DOHH2 (cell line): ENCODE data around the gene ZFPL1.

Experiments
- H3F3A ChIP-seq: fragments of 200-600 bp; sonication (generic), shearing (Covaris generic); 2 replicates; pipeline ENCODE4 v1.6.0; 2016; ENCODE audit warnings: antibody characterized with exemption, mild to moderate bottlenecking; ENCODE audit not compliant: control insufficient read depth, insufficient read depth
- H3K27ac ChIP-seq: fragments of 200-600 bp; sonication (generic); 2 replicates; pipeline ENCODE4 v1.5.1; 2014; ENCODE audit warnings: low read depth, mild to moderate bottlenecking, low read length, moderate library complexity
- H3K27me3 ChIP-seq: fragments of 200-600 bp; sonication (generic); 2 replicates; pipeline ENCODE4 v1.6.1; 2014; ENCODE audit warnings: mild to moderate bottlenecking, low read length, mixed read lengths; ENCODE audit not compliant: control insufficient read depth
- H3K36me3 ChIP-seq: fragments of 200-600 bp; sonication (generic); 2 replicates; pipeline ENCODE4 v1.6.1; 2014; ENCODE audit warnings: mild to moderate bottlenecking, low read length, moderate library complexity, mixed read lengths; ENCODE audit not compliant: control insufficient read depth
- H3K4me1 ChIP-seq: fragments of 200-600 bp; sonication (generic); 2 replicates; pipeline ENCODE4 v1.6.1; 2014; ENCODE audit warnings: mild to moderate bottlenecking, low read length, mixed read lengths; ENCODE audit not compliant: control insufficient read depth
- H3K4me2 ChIP-seq: fragments of 200-600 bp; sonication (generic); 2 replicates; pipeline ENCODE4 v1.6.0; 2014; ENCODE audit warnings: mild to moderate bottlenecking, low read length, moderate library complexity
- H3K4me3 ChIP-seq: fragments of 200-600 bp; sonication (generic); 2 replicates; pipeline ENCODE4 v1.5.1; 2014; ENCODE audit warnings: mild to moderate bottlenecking, low read length, mixed read lengths
- H3K79me2 ChIP-seq: fragments of 200-600 bp; sonication (generic); 2 replicates; pipeline ENCODE4 v1.6.1; 2014; ENCODE audit warnings: mild to moderate bottlenecking, low read length, mixed read lengths; ENCODE audit not compliant: control insufficient read depth
- H3K9me2 ChIP-seq: fragments of 200-600 bp; sonication (generic); replicated peaks from 2 replicates; pipeline ENCODE4 v1.6.1; 2014; ENCODE audit warnings: mild to moderate bottlenecking, low read length, mixed read lengths; ENCODE audit not compliant: control insufficient read depth
- H3K9me3 ChIP-seq: fragments of 200-600 bp; sonication (generic); 2 replicates; pipeline ENCODE4 v1.6.1; 2014; ENCODE audit warnings: antibody characterized with exemption, low read length, mixed read lengths; ENCODE audit not compliant: control insufficient read depth, insufficient read depth
- H4K20me1 ChIP-seq: fragments of 200-600 bp; sonication (generic); 2 replicates; pipeline ENCODE4 v1.6.0; 2014; ENCODE audit warnings: low read depth, mild to moderate bottlenecking, antibody characterized with exemption, low read length, moderate library complexity; ENCODE audit not compliant: control insufficient read depth, insufficient read depth
- CTCF ChIP-seq: fragments of 200-600 bp; sonication (generic); IDR thresholded peaks from one replicate; pipeline ENCODE4 v1.5.1; 2014; ENCODE audit warnings: antibody characterized with exemption, mild to moderate bottlenecking, low read depth, low read length; ENCODE audit not compliant: poor library complexity, severe bottlenecking
- EZH2phosphoT487 ChIP-seq: fragments of 200-600 bp; sonication (generic); IDR thresholded peaks from 2 replicates; pipeline ENCODE4 v1.6.1; 2017; ENCODE audit warnings: borderline replicate concordance, mild to moderate bottlenecking, antibody characterized with exemption, low read length, moderate library complexity, mixed read lengths

The ZFPL1 gene

GRCh38 chr11:65063532-65063931 is 20.5 kb upstream of the ZFPL1 start:
- Histone ChIP-seq H3K4me2 (no peak overlapping the region), H3K9me3 (no peaks in the 10 kb centered on the region), H3K9me2 (no peaks in the 10 kb centered on the region), H3K27ac (no peak overlapping the region), H3F3A (no peaks in the 10 kb centered on the region), H3K27me3 (no peaks in the 10 kb centered on the region; the same call in 1 of the 2 replicates), H4K20me1 (no peaks in the 10 kb centered on the region), H3K79me2 (no peaks in the 10 kb centered on the region), H3K4me3 (no peak overlapping the region), H3K4me1 (peaks cover 12% of the 10 kb centered on the region), H3K36me3 (no peaks in the 10 kb centered on the region)
- TF ChIP-seq EZH2phosphoT487 = no peak
- no peak for TF ChIP-seq CTCF

GRCh38 chr11:65064847-65065240 is 19.2 kb upstream of the ZFPL1 start:
- H3K27me3 ChIP-seq = no peaks in the 10 kb centered on the region; the same call in 1 of the 2 replicates
- no peaks in the 10 kb centered on the region for H3K9me2 ChIP-seq
- no peaks in the 10 kb centered on the region for H3F3A ChIP-seq
- H3K4me3 ChIP-seq = no peak overlapping the region
- H3K9me3 ChIP-seq = no peaks in the 10 kb centered on the region
- no peak overlapping the region for H3K27ac ChIP-seq
- H4K20me1 ChIP-seq = no peaks in the 10 kb centered on the region
- H3K4me1 ChIP-seq = peaks cover 15% of the 10 kb centered on the region
- TF ChIP-seq CTCF (no peak), EZH2phosphoT487 (no peak)
- H3K79me2 ChIP-seq = no peaks in the 10 kb centered on the region
- no peak overlapping the region for H3K4me2 ChIP-seq
- H3K36me3 ChIP-seq = no peaks in the 10 kb centered on the region

- no peak overlapping the region for H3K4me2 ChIP-seq
- H3K27me3 ChIP-seq = no peaks in the 10 kb centered on the region
- no peaks in the 10 kb centered on the region for H3K79me2 ChIP-seq
- H3K9me2 ChIP-seq = no peaks in the 10 kb centered on the region
- TF ChIP-seq EZH2phosphoT487 = no peak
- no peak for TF ChIP-seq CTCF
- no peaks in the 10 kb centered on the region for H3F3A ChIP-seq
- no peaks in the 10 kb centered on the region for H4K20me1 ChIP-seq
- H3K4me1 ChIP-seq = peaks cover 8% of the 10 kb centered on the region
- H3K27ac ChIP-seq = no peak overlapping the region
- H3K4me3 ChIP-seq = no peak overlapping the region
- H3K9me3 ChIP-seq = no peaks in the 10 kb centered on the region
- no peaks in the 10 kb centered on the region for H3K36me3 ChIP-seq
Measured at GRCh38 chr11:65065851-65066250, 18.2 kb upstream of the ZFPL1 start.

GRCh38 chr11:65066315-65066714 is 17.7 kb upstream of the ZFPL1 start:
- Histone ChIP-seq H3K4me3 (no peak overlapping the region), H3K9me3 (no peaks in the 10 kb centered on the region), H3K27me3 (no peaks in the 10 kb centered on the region), H3K4me2 (no peak overlapping the region), H3K36me3 (no peaks in the 10 kb centered on the region), H3F3A (no peaks in the 10 kb centered on the region), H3K79me2 (no peaks in the 10 kb centered on the region), H3K9me2 (no peaks in the 10 kb centered on the region), H3K27ac (no peak overlapping the region), H3K4me1 (peaks cover 4% of the 10 kb centered on the region), H4K20me1 (no peaks in the 10 kb centered on the region)
- TF ChIP-seq CTCF (no peak), EZH2phosphoT487 (no peak)
